Esophagus squamous epithelium (tissue), 5 donors: Measurements from ENCODE around the gene CTDSPL. TPM values are rescaled to one million over a fixed set of nuclear protein-coding genes. Genes with fewer than 3 reads are reported as not detected.

ENCODE experiments used
- DNase-seq: peaks from one replicate; lab custom pipeline; 2025; lab: John Stamatoyannopoulos, UW
- H3K27ac ChIP-seq, 4 donors: fragments of 200-600 bp; sonication (generic); one replicate each; pipeline ENCODE4 v1.5.1; 2016 to 2019; ENCODE audit warnings: mild to moderate bottlenecking in 1 of 4
- H3K27me3 ChIP-seq, 4 donors: fragments of 200-600 bp; sonication (generic); 1 replicate in 3 of 4; 2 replicates in 1 of 4; pipeline versions ENCODE4 v1.5.1 to v1.6.0; 2017 to 2021; ENCODE audit warnings: antibody characterized with exemption in 1 of 4
- H3K36me3 ChIP-seq, 3 donors: fragments of 200-600 bp; sonication (generic); one replicate each; pipeline ENCODE4 v1.5.1; 2016 to 2019
- H3K4me1 ChIP-seq, 3 donors: fragments of 200-600 bp; sonication (generic); one replicate each; pipeline ENCODE4 v1.5.1; 2017 to 2019
- H3K4me3 ChIP-seq, 4 donors: fragments of 200-600 bp; sonication (generic); 1 replicate in 3 of 4; 2 replicates in 1 of 4; pipeline ENCODE4 v1.5.1; 2016 to 2019; ENCODE audit warnings: mild to moderate bottlenecking in 2 of 4, moderate library complexity in 1 of 4
- H3K9me3 ChIP-seq, 3 donors: fragments of 200-600 bp; sonication (generic); one replicate each; pipeline ENCODE4 v1.5.1; 2016 to 2019
- CTCF ChIP-seq, 6 experiments: fragments of 450-650 bp in 4 of 6; fragments of 200-600 bp in 2 of 6; sonication (generic) in 2 of 6; IDR thresholded peaks; one replicate each; pipeline ENCODE4 v1.5.1; 2016 to 2019; ENCODE audit warnings: antibody characterized with exemption in 6 of 6, mild to moderate bottlenecking in 4 of 6, moderate library complexity in 4 of 6
- POLR2A ChIP-seq, 4 donors: fragments of 450-650 bp; IDR thresholded peaks; one replicate each; pipeline ENCODE4 v1.6.1; 2017; ENCODE audit warnings: antibody characterized with exemption in 4 of 4, mild to moderate bottlenecking in 4 of 4, moderate library complexity in 3 of 4
- WGBS, 2 donors: methylation state at CpG; one replicate each; pipeline ENCODE4 v1.1.5; 2018; 5-methylcytosine and 5-hydroxymethylcytosine counted together
- intact Hi-C: fragments of 100-400 bp; cut with DNase I; formaldehyde crosslinking; loops from one replicate; pipeline ENCODE4 v1.15.0; 2022
- total RNA-seq, 4 donors: library from RNA; depleted of rRNA; stranded (reverse); fragments of >200 nt; gene quantifications; one replicate each; pipeline ENCODE4 v1.1.0, GENCODE V29; 2016
- donor health status: DM: yes; HTN: yes; CAD: no.

Gene CTDSPL
- total RNA-seq, 4 donors from 2014 or later = 20.7 to 55.1 (median 30.8) TPM

DNA sequence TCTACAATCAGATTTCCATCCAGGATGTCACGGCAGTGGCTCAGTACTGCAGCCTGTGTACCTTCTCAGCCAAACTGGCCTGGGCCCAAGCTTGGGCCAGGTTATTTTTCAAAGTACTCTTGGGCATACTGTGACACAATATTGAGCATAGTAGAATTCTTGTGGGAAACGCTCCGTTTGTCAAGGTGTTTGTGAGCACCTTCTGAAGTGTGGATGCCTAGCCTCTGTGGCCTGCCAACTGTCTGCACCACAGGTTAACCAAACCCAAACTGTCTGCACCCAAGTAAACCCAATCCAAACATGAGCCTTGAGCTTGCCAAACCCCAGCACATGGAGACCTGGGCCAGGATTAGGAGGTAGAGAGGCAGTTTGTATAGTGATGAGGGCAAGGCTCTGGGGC, 25.4 kb downstream of the CTDSPL start:
- Histone ChIP-seq H3K4me3 (no peak overlapping the region), H3K9me3 (no peaks in the 10 kb centered on the region), H3K27ac (no peak overlapping the region), H3K4me1 (peaks cover 0 to 67% (median 0%) of the 10 kb centered on the region in 3 donors), H3K27me3 (no peaks in the 10 kb centered on the region), H3K36me3 (no peaks in the 10 kb centered on the region)
- no peak for TF ChIP-seq POLR2A (IDR thresholded peaks at IDR 0.05)
- no peak for TF ChIP-seq CTCF (IDR thresholded peaks at IDR 0.05)
- DNase-seq = no peak
- WGBS, 2 donors = 42 to 69% methylated on average over 3 of the region's 3 CpGs
- intact Hi-C loops = no loop called here

- no peaks in the 10 kb centered on the region for H3K9me3 ChIP-seq
- H3K27ac ChIP-seq = no peak overlapping the region
- H3K4me3 ChIP-seq = no peak overlapping the region
- no peaks in the 10 kb centered on the region for H3K36me3 ChIP-seq
- WGBS, 2 donors = 78 to 82% methylated on average over 4 of the region's 4 CpGs
- H3K27me3 ChIP-seq = no peaks in the 10 kb centered on the region
- intact Hi-C loops = no loop called here
- DNase-seq = no peak
- no peak for TF ChIP-seq CTCF (IDR thresholded peaks at IDR 0.05)
- TF ChIP-seq POLR2A (IDR thresholded peaks at IDR 0.05) = no peak
- H3K4me1 ChIP-seq = peaks cover 0 to 75% (median 4%) of the 10 kb centered on the region in 3 donors
Measured at GRCh38 chr3:37887824-37888223, 26.1 kb downstream of the CTDSPL start.

DNA sequence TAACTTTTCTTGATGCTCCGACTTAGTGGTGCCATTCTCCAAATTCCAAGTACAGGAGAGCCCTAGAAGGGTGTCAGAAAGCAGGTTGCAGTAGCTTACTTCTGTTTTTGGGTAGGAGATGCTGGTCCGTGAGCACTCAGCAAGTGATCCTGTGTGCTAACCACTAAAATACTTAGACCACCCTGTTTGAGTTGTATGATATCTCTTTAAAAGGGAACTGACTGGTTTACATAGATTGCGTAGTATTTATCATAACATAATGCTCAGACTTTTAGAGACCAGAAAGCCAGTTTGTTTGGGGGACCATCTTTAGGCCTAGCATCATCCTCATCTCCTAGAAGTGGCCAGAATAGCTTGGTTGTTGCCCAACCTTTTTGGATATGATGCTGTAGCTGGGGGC, 26.7 kb downstream of the CTDSPL start:
- intact Hi-C loops = no loop called here
- 86 to 88% methylated on average over 3 of the region's 3 CpGs for WGBS, 2 donors
- H3K36me3 ChIP-seq = no peaks in the 10 kb centered on the region
- peaks cover 0 to 80% (median 10%) of the 10 kb centered on the region in 3 donors for H3K4me1 ChIP-seq
- TF ChIP-seq CTCF (IDR thresholded peaks at IDR 0.05) (no peak), POLR2A (IDR thresholded peaks at IDR 0.05) (no peak)
- DNase-seq = no peak
- no peaks in the 10 kb centered on the region for H3K27me3 ChIP-seq
- H3K27ac ChIP-seq = no peak overlapping the region
- no peak overlapping the region for H3K4me3 ChIP-seq
- H3K9me3 ChIP-seq = no peaks in the 10 kb centered on the region

DNA sequence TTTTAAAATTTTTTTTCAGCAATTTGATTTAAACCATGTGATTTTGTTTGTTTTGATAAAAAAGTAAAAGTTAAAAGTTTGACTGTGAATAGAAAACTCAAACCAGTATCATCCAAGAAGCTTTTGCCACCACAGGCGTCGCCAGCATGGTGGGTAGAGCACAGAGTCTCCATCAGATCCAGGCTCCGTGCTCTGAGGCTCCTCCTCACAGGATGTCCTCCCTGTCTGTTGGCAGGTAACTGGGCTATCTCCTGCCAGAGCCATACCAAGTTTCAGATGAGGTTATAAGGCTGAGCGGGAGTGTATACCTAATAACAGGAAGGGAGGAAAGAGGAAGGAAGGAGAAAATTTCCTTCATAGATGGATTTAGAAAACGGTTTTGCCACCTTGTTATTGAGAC, 28.8 kb downstream of the CTDSPL start:
- Histone ChIP-seq H3K9me3 (no peaks in the 10 kb centered on the region), H3K27me3 (no peaks in the 10 kb centered on the region), H3K4me1 (peaks cover 0 to 72% (median 13%) of the 10 kb centered on the region in 3 donors), H3K27ac (peak overlapping the region in 1 of 4 donors; percentile 22), H3K4me3 (no peak overlapping the region), H3K36me3 (no peaks in the 10 kb centered on the region)
- DNase-seq = no peak
- TF ChIP-seq CTCF (IDR thresholded peaks at IDR 0.05) (no peak), POLR2A (IDR thresholded peaks at IDR 0.05) (no peak)
- intact Hi-C loops = no loop called here
- WGBS, 2 donors = 73 to 75% methylated on average over 5 of the region's 5 CpGs

- DNase-seq = no peak
- 24 to 59% methylated on average over 3 of the region's 3 CpGs for WGBS, 2 donors
- Histone ChIP-seq H3K36me3 (no peaks in the 10 kb centered on the region), H3K9me3 (no peaks in the 10 kb centered on the region), H3K27me3 (no peaks in the 10 kb centered on the region), H3K4me1 (peaks cover 0 to 71% (median 13%) of the 10 kb centered on the region in 3 donors), H3K4me3 (no peak overlapping the region), H3K27ac (peak overlapping the region in 1 of 4 donors; percentile 22)
- TF ChIP-seq CTCF (IDR thresholded peaks at IDR 0.05) = no peak
- TF ChIP-seq POLR2A (IDR thresholded peaks at IDR 0.05) = no peak
- intact Hi-C loops = no loop called here
Measured at GRCh38 chr3:37891227-37891626, 29.5 kb downstream of the CTDSPL start.
